ENCODE results near the gene LRRC8E. TPM values are rescaled to one million over a fixed set of nuclear protein-coding genes. Genes with fewer than 3 reads are reported as not detected.
"Not testable (repeated sequence)": the region's sequence is repeated elsewhere in the genome, so short reads cannot be mapped to it uniquely, and the experiment has no call there.

The LRRC8E gene
- total RNA-seq, 4 donors from 2014 or later: 0.79 to 6.5 (median 3.0) TPM

DNA sequence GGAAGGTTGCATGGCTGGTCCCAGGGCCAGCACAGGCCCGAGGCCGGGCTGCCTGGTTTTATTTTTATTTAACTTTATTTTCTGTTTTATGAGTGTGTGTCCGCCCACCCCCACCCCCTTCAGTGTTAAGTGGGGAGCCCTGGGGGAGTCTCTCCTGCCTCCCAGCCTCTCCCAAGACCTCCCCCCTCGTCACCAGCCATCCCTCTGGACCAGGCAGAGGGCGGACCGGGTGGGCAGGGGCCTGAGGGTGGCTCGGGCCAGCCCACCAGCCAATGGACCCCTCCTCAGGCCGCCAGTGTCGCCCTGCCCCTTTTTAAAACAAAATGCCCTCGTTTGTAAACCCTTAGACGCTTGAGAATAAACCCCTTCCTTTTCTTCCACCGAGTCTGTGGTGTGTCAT lies 25.8 kb downstream of the LRRC8E start:
- DNase-seq (ENCODE audit: low spot score) (no peak), ATAC-seq (ENCODE audit: low FRiP score) (no peak)
- TF ChIP-seq CTCF (IDR thresholded peaks at IDR 0.05): no peak

DNA sequence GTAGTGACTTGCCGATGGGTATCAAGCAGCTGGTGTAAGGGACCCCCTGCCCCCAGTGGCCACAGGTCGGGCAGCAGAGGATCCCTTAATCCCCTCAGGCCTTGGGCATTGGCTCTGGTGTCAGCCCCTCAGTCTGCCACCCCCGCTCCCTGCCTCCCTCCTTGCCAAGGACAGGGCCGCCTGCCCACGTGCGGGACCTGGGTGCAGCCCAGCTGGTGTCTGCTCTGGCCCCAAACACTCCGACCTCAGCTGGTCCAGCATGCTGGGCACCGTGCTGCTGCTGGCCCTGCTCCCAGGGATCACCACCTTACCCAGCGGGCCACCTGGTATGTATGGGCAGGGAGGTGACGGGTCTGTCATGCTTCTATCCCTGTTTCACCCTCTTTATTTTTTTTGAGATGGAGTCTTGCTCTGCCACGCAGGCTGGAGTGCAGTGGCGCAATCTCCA lies 26.3 kb downstream of the LRRC8E start, which contains the start of gene TGFBR3L:
Gene TGFBR3L (plus strand): TSS at position 233 of the 448 bp plus-strand sequence.
- DNase-seq (ENCODE audit: low spot score): no peak
- ATAC-seq (ENCODE audit: low FRiP score): no peak

GRCh38 chr19:7915250-7916102 lies 27.2 kb downstream of the LRRC8E start:
- no peak for DNase-seq (ENCODE audit: low spot score)

More for the DNA sequence above, 26.3 kb downstream of the LRRC8E start, which contains the start of gene TGFBR3L:
- TF ChIP-seq CTCF (IDR thresholded peaks at IDR 0.05): no peak

GRCh38 chr19:7916103-7916954 lies 28.0 kb downstream of the LRRC8E start:
- DNase-seq (ENCODE audit: low spot score) (no peak), ATAC-seq (ENCODE audit: low FRiP score) (no peak)
- TF ChIP-seq CTCF (IDR thresholded peaks at IDR 0.05): no peak

More at GRCh38 chr19:7915250-7916102, 27.2 kb downstream of the LRRC8E start:
- TF ChIP-seq CTCF (IDR thresholded peaks at IDR 0.05): no peak
- ATAC-seq (ENCODE audit: low FRiP score): no peak

DNA sequence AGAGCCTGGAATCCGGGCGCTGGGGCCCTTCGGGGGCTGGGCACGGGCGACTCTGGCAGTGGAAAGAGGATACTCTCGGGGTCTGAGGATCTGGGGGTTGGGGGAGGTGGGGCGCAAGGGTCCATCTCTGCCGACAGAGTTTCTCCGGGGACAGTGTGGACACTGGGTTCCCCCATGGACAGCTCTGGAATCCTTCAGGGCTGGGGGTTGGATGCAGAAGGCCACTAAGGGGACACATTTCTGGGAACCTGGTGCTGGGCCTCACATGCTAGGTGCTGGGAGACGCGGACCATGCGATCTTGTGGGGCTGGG lies 28.6 kb downstream of the LRRC8E start:
- no peak for TF ChIP-seq CTCF (IDR thresholded peaks at IDR 0.05)
- DNase-seq (ENCODE audit: low spot score): no peak
- no peak for ATAC-seq (ENCODE audit: low FRiP score)

GRCh38 chr19:7917267-7918061 lies 29.2 kb downstream of the LRRC8E start:
- ATAC-seq (ENCODE audit: low FRiP score) (no peak), DNase-seq (ENCODE audit: low spot score) (no peak)

GRCh38 chr19:7918062-7918614 lies 29.8 kb downstream of the LRRC8E start:
- DNase-seq (ENCODE audit: low spot score); ATAC-seq (ENCODE audit: low FRiP score): not testable (repeated sequence)

More at GRCh38 chr19:7917267-7918061, 29.2 kb downstream of the LRRC8E start:
- TF ChIP-seq CTCF (IDR thresholded peaks at IDR 0.05): peak in 1 of 3 donors; percentile 7
